HG03442 (cell line): ENCODE measurements around the gene SFMBT2.
"Not testable (repeated sequence)": the region's sequence is repeated elsewhere in the genome, so short reads cannot be mapped to it uniquely, and the experiment has no call there.

Experiments
- ATAC-seq: cut with Tn5 transposase; IDR thresholded peaks from one replicate; pipeline ENCODE4 v1.9.1; 2021; ENCODE audit warnings: mild to moderate bottlenecking, moderate library complexity; ENCODE audit not compliant: unreplicated experiment

The SFMBT2 gene

GRCh38 chr10:7239312-7239985 is 171.4 kb downstream of the SFMBT2 start:
- peak; percentile 86 for ATAC-seq

GRCh38 chr10:7235376-7235775 is 175.5 kb downstream of the SFMBT2 start:
- ATAC-seq: no peak

- no peak for ATAC-seq
Observed at GRCh38 chr10:7234109-7234508, 176.7 kb downstream of the SFMBT2 start.

- no peak for ATAC-seq
Observed at GRCh38 chr10:7233259-7233991, 177.4 kb downstream of the SFMBT2 start.

- ATAC-seq: no peak
Observed at GRCh38 chr10:7231509-7232414, 179.1 kb downstream of the SFMBT2 start.

GRCh38 chr10:7230951-7231350 is 179.9 kb downstream of the SFMBT2 start:
- ATAC-seq: no peak

GRCh38 chr10:7230036-7230435 is 180.8 kb downstream of the SFMBT2 start:
- no peak for ATAC-seq

GRCh38 chr10:7225133-7225532 is 185.7 kb downstream of the SFMBT2 start:
- no peak for ATAC-seq

GRCh38 chr10:7218968-7219367 is 191.9 kb downstream of the SFMBT2 start:
- no peak for ATAC-seq

GRCh38 chr10:7212696-7213095 is 198.1 kb downstream of the SFMBT2 start:
- not testable (repeated sequence) for ATAC-seq

GRCh38 chr10:7211857-7212577 is 198.8 kb downstream of the SFMBT2 start:
- ATAC-seq: no peak

- no peak for ATAC-seq
Observed at GRCh38 chr10:7210516-7210915, 200.3 kb downstream of the SFMBT2 start.

GRCh38 chr10:7209458-7209857 is 201.4 kb downstream of the SFMBT2 start:
- ATAC-seq: no peak

- no peak for ATAC-seq
Observed at GRCh38 chr10:7206412-7207100, 204.3 kb downstream of the SFMBT2 start.

- ATAC-seq: no peak
Observed at GRCh38 chr10:7205656-7206055, 205.2 kb downstream of the SFMBT2 start.

- ATAC-seq: no peak
Observed at GRCh38 chr10:7202793-7203355, 208.0 kb downstream of the SFMBT2 start.

- no peak for ATAC-seq
Observed at GRCh38 chr10:7199152-7199760, 211.6 kb downstream of the SFMBT2 start.

GRCh38 chr10:7196284-7196683 is 214.6 kb downstream of the SFMBT2 start:
- no peak for ATAC-seq

GRCh38 chr10:7195118-7195517 is 215.7 kb downstream of the SFMBT2 start:
- no peak for ATAC-seq
